ENCODE measurements around the gene HPS4. TPM values are rescaled to one million over a fixed set of nuclear protein-coding genes. Genes with fewer than 3 reads are reported as not detected.

HPS4 gene
- total RNA-seq, 2 experiments from 2014 or later: 77.4 to 89.6 TPM

- intact Hi-C loops (cut with micrococcal nuclease; ENCODE audit: unreplicated experiment): no loop called here
- CTCF ChIA-PET (ENCODE audit: unreplicated experiment): no interaction called here
- Histone ChIP-seq H3K4me1 (ENCODE audit: insufficient read depth, low read length, poor library complexity, severe bottlenecking) (peaks cover 7% of the 10 kb centered on the region), H2AFZ (ENCODE audit: low read length) (no peak overlapping the region), H3K9me3 (ENCODE audit: low read length) (no peaks in the 10 kb centered on the region), H4K20me1 (ENCODE audit: insufficient read depth, low read length) (no peaks in the 10 kb centered on the region), H3K4me2 (ENCODE audit: low read length) (no peak overlapping the region), H3K79me2 (ENCODE audit: insufficient read depth, low read depth, low read length) (no peaks in the 10 kb centered on the region), H3K36me3 (ENCODE audit: insufficient read depth, low read length) (no peaks in the 10 kb centered on the region), H3K27ac (ENCODE audit: low read depth, low read length, poor library complexity, severe bottlenecking) (no peak overlapping the region), H3K4me3 (ENCODE audit: low read depth, low read length, poor library complexity, severe bottlenecking) (no peak overlapping the region), H3K9me2 (ENCODE audit: insufficient read depth, low read length) (no peaks in the 10 kb centered on the region)
- DNase-seq (ENCODE audit: low spot score): no peak
- POLR2A ChIA-PET: interaction anchor here (1.1 kb wide), 1 partner anchor 18 kb away, joined by 3 read pairs; no protein-coding TSS in a partner anchor
- TF ChIP-seq CTCF (conservative IDR thresholded peaks at IDR 0.05; ENCODE audit: low read length): no peak
- TF ChIP-seq EZH2phosphoT487 (IDR thresholded peaks at IDR 0.05; ENCODE audit: borderline replicate concordance, low read depth, low read length): no peak
- BruUV-seq (replicated peaks): no TSS peak
Observed at GRCh38 chr22:26406118-26406517, 77.5 kb downstream of the HPS4 start.

- BruUV-seq (replicated peaks): no TSS peak
- no peaks in the 10 kb centered on the region for H3K9me2 ChIP-seq (ENCODE audit: insufficient read depth, low read length)
- peaks cover 7% of the 10 kb centered on the region for H3K4me1 ChIP-seq (ENCODE audit: insufficient read depth, low read length, poor library complexity, severe bottlenecking)
- H3K36me3 ChIP-seq (ENCODE audit: insufficient read depth, low read length): no peaks in the 10 kb centered on the region
- no peaks in the 10 kb centered on the region for H3K9me3 ChIP-seq (ENCODE audit: low read length)
- no peaks in the 10 kb centered on the region for H4K20me1 ChIP-seq (ENCODE audit: insufficient read depth, low read length)
- intact Hi-C loops (cut with micrococcal nuclease; ENCODE audit: unreplicated experiment): no loop called here
- peak; percentile 25 for DNase-seq (ENCODE audit: low spot score)
- ChIA-PET CTCF (ENCODE audit: unreplicated experiment) (interaction anchor here (0.8 kb wide), 1 partner anchor 12 kb away, joined by 3 read pairs; no protein-coding TSS in a partner anchor), POLR2A (interaction anchor here (0.5 to 1.1 kb wide), 2 partner anchors 12 to 17 kb away, joined by 3 read pairs; no protein-coding TSS in a partner anchor)
- no peak overlapping the region for H3K27ac ChIP-seq (ENCODE audit: low read depth, low read length, poor library complexity, severe bottlenecking)
- no peak for TF ChIP-seq EZH2phosphoT487 (IDR thresholded peaks at IDR 0.05; ENCODE audit: borderline replicate concordance, low read depth, low read length)
- no peaks in the 10 kb centered on the region for H3K79me2 ChIP-seq (ENCODE audit: insufficient read depth, low read depth, low read length)
- no peak overlapping the region for H2AFZ ChIP-seq (ENCODE audit: low read length)
- no peak overlapping the region for H3K4me3 ChIP-seq (ENCODE audit: low read depth, low read length, poor library complexity, severe bottlenecking)
- H3K4me2 ChIP-seq (ENCODE audit: low read length): no peak overlapping the region
Observed at GRCh38 chr22:26404851-26405421, 78.6 kb downstream of the HPS4 start.

- POLR2A ChIA-PET: no interaction called here
- DNase-seq (ENCODE audit: low spot score): no peak
Observed at GRCh38 chr22:26401726-26402125, 81.9 kb downstream of the HPS4 start.

More at GRCh38 chr22:26401726-26402125, 81.9 kb downstream of the HPS4 start:
- 0 out of 2 replicates have a peak overlapping the region, but pooled peaks have one; percentile 20 for H2AFZ ChIP-seq (ENCODE audit: low read length)
- H3K79me2 ChIP-seq (ENCODE audit: insufficient read depth, low read depth, low read length): no peaks in the 10 kb centered on the region
- no peaks in the 10 kb centered on the region for H4K20me1 ChIP-seq (ENCODE audit: insufficient read depth, low read length)
- no TSS peak for BruUV-seq (replicated peaks)
- intact Hi-C loops (cut with micrococcal nuclease; ENCODE audit: unreplicated experiment): no loop called here
- CTCF ChIA-PET (ENCODE audit: unreplicated experiment): no interaction called here
- no peak for TF ChIP-seq CTCF (conservative IDR thresholded peaks at IDR 0.05; ENCODE audit: low read length)
- no peak for TF ChIP-seq EZH2phosphoT487 (IDR thresholded peaks at IDR 0.05; ENCODE audit: borderline replicate concordance, low read depth, low read length)
- H3K36me3 ChIP-seq (ENCODE audit: insufficient read depth, low read length): no peaks in the 10 kb centered on the region
- H3K4me3 ChIP-seq (ENCODE audit: low read depth, low read length, poor library complexity, severe bottlenecking): no peak overlapping the region
- H3K27ac ChIP-seq (ENCODE audit: low read depth, low read length, poor library complexity, severe bottlenecking): no peak overlapping the region
- peaks cover 12% of the 10 kb centered on the region for H3K4me1 ChIP-seq (ENCODE audit: insufficient read depth, low read length, poor library complexity, severe bottlenecking)
- no peak overlapping the region for H3K4me2 ChIP-seq (ENCODE audit: low read length)
- no peaks in the 10 kb centered on the region for H3K9me3 ChIP-seq (ENCODE audit: low read length)
- H3K9me2 ChIP-seq (ENCODE audit: insufficient read depth, low read length): no peaks in the 10 kb centered on the region

Other genes with a start within 250 kb of the HPS4 start
- 5.8 and 6.5 TPM in 2 replicates for gene ASPHD2, start 54.5 kb downstream of the HPS4 start, total RNA-seq (2014; rRNA removed; shearing (Covaris generic))
- 5.5 and 6.1 TPM in 2 replicates for gene ASPHD2, start 54.5 kb downstream of the HPS4 start, total RNA-seq (2022)
- 20.7 and 23.1 TPM in 2 replicates for gene SRRD, start 94 bp upstream of the HPS4 start, total RNA-seq (2014; rRNA removed; shearing (Covaris generic))
- 33.0 and 36.6 TPM in 2 replicates for gene SRRD, start 94 bp upstream of the HPS4 start, total RNA-seq (2022)
- 39.6 and 45.2 TPM in 2 replicates for gene TFIP11, start 28.7 kb upstream of the HPS4 start, total RNA-seq (2014; rRNA removed; shearing (Covaris generic))
- gene TFIP11, start 28.7 kb upstream of the HPS4 start, total RNA-seq (2022): 52.3 and 54.5 TPM in 2 replicates
- 19.1 and 19.9 TPM in 2 replicates for gene TPST2, start 106.3 kb upstream of the HPS4 start, total RNA-seq (2014; rRNA removed; shearing (Covaris generic))
- gene TPST2, start 106.3 kb upstream of the HPS4 start, total RNA-seq (2022): 12.5 and 14.4 TPM in 2 replicates
- gene CRYBB1, start 134.2 kb upstream of the HPS4 start, total RNA-seq (2014; rRNA removed; shearing (Covaris generic)): 0.21 and 0.35 TPM in 2 replicates
- gene CRYBB1, start 134.2 kb upstream of the HPS4 start, total RNA-seq (2022): 0.61 TPM in 1 of 2 replicates, not detected in the other
- 3.2 TPM in 1 of 2 replicates, not detected in the other for gene CRYBA4, start 138.2 kb upstream of the HPS4 start, total RNA-seq (2014; rRNA removed; shearing (Covaris generic))
- 1.3 TPM in 1 of 2 replicates, not detected in the other for gene CRYBA4, start 138.2 kb upstream of the HPS4 start, total RNA-seq (2022)
- 8.7 and 11.8 TPM in 2 replicates for gene MIAT, start 173.8 kb upstream of the HPS4 start, total RNA-seq (2014; rRNA removed; shearing (Covaris generic))
- 4.1 and 5.2 TPM in 2 replicates for gene MIAT, start 173.8 kb upstream of the HPS4 start, total RNA-seq (2022)